Keratinocyte (primary cell): Measurements from ENCODE around the gene ENPP4. TPM values are rescaled to one million over a fixed set of nuclear protein-coding genes. Genes with fewer than 3 reads are reported as not detected.

Source experiments
- DNase-seq: peaks from one replicate; pipeline ENCODE4 v3.0.0-alpha.2; 2011; ENCODE audit warnings: low read depth, missing footprints, low spot score
- FAIRE-seq: peaks from 2 replicates; lab custom pipeline; 2011; peaks lifted over from hg19 to GRCh38; lab: Jason Lieb, UNC
- H2AFZ ChIP-seq: 2 replicates; pipeline ENCODE4 v1.6.0; 2012; ENCODE audit warnings: low read length, control low read depth, inconsistent platforms; ENCODE audit not compliant: control insufficient read depth
- H3K27ac ChIP-seq: 2 replicates; pipeline ENCODE4 v1.5.1; 2011; ENCODE audit warnings: low read length; ENCODE audit not compliant: control insufficient read depth, insufficient read depth
- H3K27me3 ChIP-seq: 3 replicates; pipeline ENCODE4 v1.6.0; 2011; ENCODE audit warnings: low read length; ENCODE audit not compliant: control insufficient read depth, insufficient read depth; ENCODE audit errors: extremely low read depth
- H3K36me3 ChIP-seq, 2 experiments: 2 replicates in 1 of 2; 3 replicates in 1 of 2; pipeline ENCODE4 v1.5.1; 2011; ENCODE audit warnings: low read length in 2 of 2, mild to moderate bottlenecking in 1 of 2; ENCODE audit not compliant: control insufficient read depth in 2 of 2, insufficient read depth in 2 of 2; ENCODE audit errors: extremely low read depth in 1 of 2
- H3K4me1 ChIP-seq: 3 replicates; pipeline ENCODE4 v1.5.1; 2011; ENCODE audit warnings: low read length; ENCODE audit not compliant: control insufficient read depth, insufficient read depth; ENCODE audit errors: extremely low read depth
- H3K4me2 ChIP-seq: 3 replicates; pipeline ENCODE4 v1.6.0; 2011; ENCODE audit warnings: low read depth, low read length; ENCODE audit not compliant: control insufficient read depth, insufficient read depth; ENCODE audit errors: extremely low read depth
- H3K4me3 ChIP-seq, 3 experiments: fragments of 200-600 bp in 1 of 3; sonication (generic) in 1 of 3; 2 replicates in 2 of 3; 3 replicates in 1 of 3; pipeline ENCODE4 v1.5.1; 2011 to 2016; ENCODE audit warnings: low read length in 3 of 3, mild to moderate bottlenecking in 3 of 3, control low read depth in 2 of 3, inconsistent platforms in 1 of 3, low read depth in 1 of 3, mixed read lengths in 1 of 3, mixed run types in 1 of 3, moderate library complexity in 1 of 3; ENCODE audit not compliant: control insufficient read depth in 2 of 3, insufficient read depth in 2 of 3; ENCODE audit errors: extremely low read depth in 1 of 3
- H3K79me2 ChIP-seq: 2 replicates; pipeline ENCODE4 v1.6.0; 2012; ENCODE audit warnings: low read length; ENCODE audit not compliant: control insufficient read depth, insufficient read depth
- H3K9ac ChIP-seq: 3 replicates; pipeline ENCODE4 v1.6.0; 2011; ENCODE audit warnings: low read length; ENCODE audit not compliant: control insufficient read depth, insufficient read depth; ENCODE audit errors: extremely low read depth
- H3K9me1 ChIP-seq: 3 replicates; pipeline ENCODE4 v1.6.0; 2011; ENCODE audit warnings: low read length; ENCODE audit not compliant: control insufficient read depth, insufficient read depth; ENCODE audit errors: extremely low read depth
- H3K9me3 ChIP-seq: 2 replicates; pipeline ENCODE4 v1.5.1; 2012; ENCODE audit warnings: low read depth, low read length; ENCODE audit not compliant: control insufficient read depth
- H4K20me1 ChIP-seq: 3 replicates; pipeline ENCODE4 v1.6.0; 2011; ENCODE audit warnings: low read length; ENCODE audit not compliant: control insufficient read depth, insufficient read depth; ENCODE audit errors: extremely low read depth
- EZH2 ChIP-seq: IDR thresholded peaks from one replicate; pipeline ENCODE4 v1.6.1; 2012; ENCODE audit warnings: inconsistent platforms, mild to moderate bottlenecking, low read length, moderate library complexity
- dilution Hi-C: fragments of 300-500 bp; cut with MboI; formaldehyde crosslinking; loops from one replicate; pipeline ENCODE4 v1.7.0; 2020; ENCODE audit warnings: low sequenced_read_pairs; ENCODE audit not compliant: extremely low pct_ligation_motif_present
- polyA plus RNA-seq, 5 experiments: library from polyadenylated mRNA; depleted of rRNA in 3 of 5; stranded (reverse) in 3 of 5; stranded (forward) in 1 of 5; unstranded in 1 of 5; fragments of >200 nt; gene quantifications; 1 replicate in 1 of 5; 2 replicates in 3 of 5; 3 replicates in 1 of 5; pipeline versions ENCODE4 v1.2.1 to v1.2.3, GENCODE V29; 2011 to 2012; ENCODE audit warnings: missing spikeins in 2 of 5, low read depth in 1 of 5, low replicate concordance in 1 of 5
- TF ChIP-seq, protein P1 (sequence below), 3 experiments: IDR thresholded peaks in 1 of 3; conservative IDR thresholded peaks in 1 of 3; optimal IDR thresholded peaks in 1 of 3; 2 replicates in 2 of 3; 3 replicates in 1 of 3; pipeline versions ENCODE3 to v1.5.1; 2011; ENCODE audit warnings: low read length in 3 of 3, mild to moderate bottlenecking in 3 of 3, moderate library complexity in 2 of 3, control low read depth in 1 of 3, inconsistent platforms in 1 of 3; ENCODE audit not compliant: insufficient read depth in 2 of 3; ENCODE audit errors: extremely low read depth in 1 of 3

The ENPP4 gene
- polyA plus RNA-seq, 1 donor (not counting 4 experiments of a cell fraction or from before 2014, with no cell fraction given) = 0.01 TPM

DNA sequence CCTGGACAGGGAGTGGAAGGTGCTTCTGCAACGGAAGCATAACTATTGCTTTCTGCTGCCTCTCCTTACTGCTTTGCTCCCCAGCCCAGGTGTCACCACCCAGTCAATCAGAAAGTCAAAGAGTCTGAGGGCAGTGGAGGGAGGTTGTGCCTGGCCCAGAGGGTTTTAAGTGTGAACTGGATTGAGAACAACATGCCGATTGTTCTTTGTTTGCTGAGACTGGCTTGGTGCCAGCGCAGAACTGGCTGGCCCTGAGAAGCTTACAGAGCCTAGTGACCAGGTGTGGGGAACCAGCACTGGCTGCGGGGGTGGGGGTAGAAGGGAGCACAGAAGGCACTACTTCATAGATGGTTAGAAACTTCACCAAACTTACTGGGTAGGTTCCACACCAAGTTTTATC lies 31.1 kb upstream of the ENPP4 start:
- TF ChIP-seq EZH2 = no peak
- TF ChIP-seq, protein P1, sequence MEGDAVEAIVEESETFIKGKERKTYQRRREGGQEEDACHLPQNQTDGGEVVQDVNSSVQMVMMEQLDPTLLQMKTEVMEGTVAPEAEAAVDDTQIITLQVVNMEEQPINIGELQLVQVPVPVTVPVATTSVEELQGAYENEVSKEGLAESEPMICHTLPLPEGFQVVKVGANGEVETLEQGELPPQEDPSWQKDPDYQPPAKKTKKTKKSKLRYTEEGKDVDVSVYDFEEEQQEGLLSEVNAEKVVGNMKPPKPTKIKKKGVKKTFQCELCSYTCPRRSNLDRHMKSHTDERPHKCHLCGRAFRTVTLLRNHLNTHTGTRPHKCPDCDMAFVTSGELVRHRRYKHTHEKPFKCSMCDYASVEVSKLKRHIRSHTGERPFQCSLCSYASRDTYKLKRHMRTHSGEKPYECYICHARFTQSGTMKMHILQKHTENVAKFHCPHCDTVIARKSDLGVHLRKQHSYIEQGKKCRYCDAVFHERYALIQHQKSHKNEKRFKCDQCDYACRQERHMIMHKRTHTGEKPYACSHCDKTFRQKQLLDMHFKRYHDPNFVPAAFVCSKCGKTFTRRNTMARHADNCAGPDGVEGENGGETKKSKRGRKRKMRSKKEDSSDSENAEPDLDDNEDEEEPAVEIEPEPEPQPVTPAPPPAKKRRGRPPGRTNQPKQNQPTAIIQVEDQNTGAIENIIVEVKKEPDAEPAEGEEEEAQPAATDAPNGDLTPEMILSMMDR (optimal IDR thresholded peaks at IDR 0.05 in 1 of 3, IDR thresholded peaks at IDR 0.05 in 1 of 3, conservative IDR thresholded peaks at IDR 0.05 in 1 of 3; ENCODE audit: extremely low read depth in 1 of 3, insufficient read depth in 2 of 3, low read length in 3 of 3) = no peak
- no peaks in the 10 kb centered on the region for H3K4me1 ChIP-seq
- H3K79me2 ChIP-seq = no peaks in the 10 kb centered on the region
- H3K36me3 ChIP-seq = no peaks in the 10 kb centered on the region
- no peaks in the 10 kb centered on the region for H3K9me3 ChIP-seq
- no peak overlapping the region for H3K9ac ChIP-seq
- H4K20me1 ChIP-seq = no peaks in the 10 kb centered on the region
- no peak overlapping the region for H3K27ac ChIP-seq
- no peak for DNase-seq
- H3K27me3 ChIP-seq = no peaks in the 10 kb centered on the region
- no peak overlapping the region for H3K4me2 ChIP-seq
- dilution Hi-C loops = no loop called here
- H2AFZ ChIP-seq = no peak overlapping the region
- FAIRE-seq = no peak
- no peak overlapping the region for H3K4me3 ChIP-seq
- no peaks in the 10 kb centered on the region for H3K9me1 ChIP-seq

DNA sequence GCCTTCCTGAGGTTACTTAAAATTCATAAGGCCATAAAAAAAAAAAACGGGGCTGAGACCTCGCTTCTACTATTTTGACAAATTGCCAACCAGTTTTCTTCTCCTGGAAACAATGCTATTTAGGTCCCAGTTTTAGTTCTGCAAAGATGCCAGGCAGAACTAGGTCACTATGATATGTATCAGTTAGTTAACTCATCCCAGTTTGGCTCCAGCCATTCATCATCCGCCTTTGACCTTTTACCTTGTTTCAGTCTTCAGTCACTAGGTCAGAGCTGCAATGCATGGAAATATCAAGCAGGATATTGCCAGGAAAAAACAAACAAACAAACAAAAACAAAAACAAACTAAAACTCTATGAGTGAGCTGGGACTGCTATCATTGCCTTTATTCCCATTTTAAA lies 29.8 kb upstream of the ENPP4 start:
- FAIRE-seq = no peak

More for the DNA sequence above, 29.8 kb upstream of the ENPP4 start:
- H3K9ac ChIP-seq = no peak overlapping the region
- DNase-seq = no peak
- no peak overlapping the region for H3K4me3 ChIP-seq
- no peaks in the 10 kb centered on the region for H3K79me2 ChIP-seq
- H3K27me3 ChIP-seq = no peaks in the 10 kb centered on the region
- H3K9me1 ChIP-seq = no peaks in the 10 kb centered on the region
- dilution Hi-C loops = no loop called here
- H3K36me3 ChIP-seq = no peaks in the 10 kb centered on the region
- H3K4me1 ChIP-seq = no peaks in the 10 kb centered on the region
- H3K4me2 ChIP-seq = no peak overlapping the region
- no peaks in the 10 kb centered on the region for H4K20me1 ChIP-seq
- TF ChIP-seq EZH2 = no peak
- TF ChIP-seq, protein P1 (optimal IDR thresholded peaks at IDR 0.05 in 1 of 3, IDR thresholded peaks at IDR 0.05 in 1 of 3, conservative IDR thresholded peaks at IDR 0.05 in 1 of 3; ENCODE audit: extremely low read depth in 1 of 3, insufficient read depth in 2 of 3, low read length in 3 of 3) = no peak
- no peak overlapping the region for H2AFZ ChIP-seq
- no peaks in the 10 kb centered on the region for H3K9me3 ChIP-seq
- no peak overlapping the region for H3K27ac ChIP-seq
